Osteoblast (primary cell): ENCODE results near the gene FATE1. TPM values are rescaled to one million over a fixed set of nuclear protein-coding genes. Genes with fewer than 3 reads are reported as not detected.

Experiments used
- DNase-seq: peaks from one replicate; pipeline ENCODE4 v3.0.0; 2011; ENCODE audit warnings: low spot score, mixed read lengths; ENCODE audit not compliant: insufficient read length; ENCODE audit errors: missing footprints
- H2AFZ ChIP-seq: 2 replicates; pipeline ENCODE4 v1.6.0; 2011; ENCODE audit warnings: mild to moderate bottlenecking, low read length
- H3K27ac ChIP-seq: 2 replicates; pipeline ENCODE4 v1.5.1; 2011; ENCODE audit warnings: mild to moderate bottlenecking, low read depth, low read length, moderate library complexity
- H3K27me3 ChIP-seq: 2 replicates; pipeline ENCODE4 v1.6.0; 2012; ENCODE audit warnings: mild to moderate bottlenecking, control low read depth, inconsistent platforms, low read length, moderate library complexity; ENCODE audit not compliant: insufficient read depth
- H3K36me3 ChIP-seq: 2 replicates; pipeline ENCODE4 v1.5.1; 2011; ENCODE audit warnings: mild to moderate bottlenecking, low read length, control low read depth, moderate library complexity; ENCODE audit not compliant: insufficient read depth
- H3K4me1 ChIP-seq: 2 replicates; pipeline ENCODE4 v1.5.1; 2011; ENCODE audit warnings: mild to moderate bottlenecking, low read length, control low read depth, moderate library complexity; ENCODE audit not compliant: insufficient read depth
- H3K4me2 ChIP-seq: 2 replicates; pipeline ENCODE4 v1.6.0; 2011; ENCODE audit warnings: mild to moderate bottlenecking, low read length; ENCODE audit not compliant: insufficient read depth
- H3K4me3 ChIP-seq: fragments of 200-600 bp; sonication (generic); 3 replicates; pipeline ENCODE4 v1.5.1; 2012; ENCODE audit warnings: mild to moderate bottlenecking, low read length, inconsistent platforms; ENCODE audit not compliant: insufficient read depth
- H3K79me2 ChIP-seq: 2 replicates; pipeline ENCODE4 v1.6.0; 2012; ENCODE audit warnings: mild to moderate bottlenecking, low read length, control low read depth, inconsistent platforms; ENCODE audit not compliant: insufficient read depth
- H3K9me3 ChIP-seq: 2 replicates; pipeline ENCODE4 v1.5.1; 2011; ENCODE audit warnings: low read depth, low read length, control low read depth
- H4K20me1 ChIP-seq: 2 replicates; pipeline ENCODE4 v1.6.0; 2012; ENCODE audit warnings: mild to moderate bottlenecking, low read length, control low read depth; ENCODE audit not compliant: insufficient read depth
- total RNA-seq: library from RNA; depleted of rRNA; stranded (reverse); fragments of >200 nt; gene quantifications from 2 replicates; pipeline ENCODE4 v1.2.3, GENCODE V29; 2012
- TF ChIP-seq, protein P1 (sequence below): IDR thresholded peaks from 2 replicates; pipeline ENCODE4 v1.5.1; 2011; ENCODE audit warnings: mild to moderate bottlenecking, low read depth, low read length, moderate library complexity; ENCODE audit errors: extremely low read depth

The FATE1 gene
- total RNA-seq, 1 donor, result not detected

DNA sequence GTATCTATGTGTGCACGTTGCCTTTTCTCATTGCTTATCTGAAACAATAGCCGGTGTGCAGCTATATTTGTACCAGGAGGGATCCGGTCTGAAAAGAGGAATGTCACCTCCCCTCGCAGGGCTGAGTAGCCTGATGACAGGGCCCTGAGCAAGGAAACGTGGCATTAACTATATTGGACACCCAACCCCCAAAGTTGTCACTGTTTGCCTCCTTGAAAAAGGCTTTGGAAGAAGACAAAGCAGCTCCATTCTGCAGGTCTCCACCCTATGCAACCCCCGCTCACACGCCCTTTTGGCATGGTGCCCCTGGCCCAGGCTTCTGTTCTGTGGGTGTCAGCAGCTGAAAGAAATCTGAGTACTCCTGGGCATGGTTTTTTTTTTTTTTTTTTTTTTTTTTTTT, 12.3 kb upstream of the FATE1 start:
- Histone ChIP-seq H3K4me1 (no peaks in the 10 kb centered on the region), H3K27ac (no peak overlapping the region)
- no peak for DNase-seq

DNA sequence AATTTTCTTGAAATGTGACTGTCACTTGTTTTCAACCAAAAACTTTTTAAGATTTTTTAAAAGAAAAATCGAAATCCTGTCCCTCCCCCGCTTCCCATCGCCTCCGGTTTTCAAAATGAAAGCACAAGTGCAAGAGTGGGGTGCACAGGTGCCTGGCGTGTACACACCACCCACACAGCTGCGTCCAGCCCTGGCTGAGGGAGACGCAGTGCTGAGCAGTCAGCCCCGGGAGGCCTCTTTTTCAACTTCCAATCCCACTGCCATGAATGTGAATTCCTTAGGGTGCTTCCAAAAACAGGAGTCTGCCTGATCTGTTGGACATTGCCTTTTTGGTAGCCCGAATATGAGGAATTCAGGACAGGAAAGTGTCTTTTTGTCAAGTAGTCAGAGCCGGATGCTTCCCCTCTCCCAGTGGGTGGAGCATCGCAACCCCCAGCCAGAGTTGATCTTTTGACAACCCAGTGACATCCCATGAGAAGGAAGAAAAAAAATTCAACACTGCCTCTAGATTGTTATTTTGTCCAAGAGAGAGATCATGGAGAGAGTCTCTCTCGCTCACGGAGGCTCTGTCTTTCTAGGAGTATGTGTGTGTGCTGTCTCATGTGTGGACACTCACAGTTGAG, 11.7 kb upstream of the FATE1 start:
- TF ChIP-seq, protein P1, sequence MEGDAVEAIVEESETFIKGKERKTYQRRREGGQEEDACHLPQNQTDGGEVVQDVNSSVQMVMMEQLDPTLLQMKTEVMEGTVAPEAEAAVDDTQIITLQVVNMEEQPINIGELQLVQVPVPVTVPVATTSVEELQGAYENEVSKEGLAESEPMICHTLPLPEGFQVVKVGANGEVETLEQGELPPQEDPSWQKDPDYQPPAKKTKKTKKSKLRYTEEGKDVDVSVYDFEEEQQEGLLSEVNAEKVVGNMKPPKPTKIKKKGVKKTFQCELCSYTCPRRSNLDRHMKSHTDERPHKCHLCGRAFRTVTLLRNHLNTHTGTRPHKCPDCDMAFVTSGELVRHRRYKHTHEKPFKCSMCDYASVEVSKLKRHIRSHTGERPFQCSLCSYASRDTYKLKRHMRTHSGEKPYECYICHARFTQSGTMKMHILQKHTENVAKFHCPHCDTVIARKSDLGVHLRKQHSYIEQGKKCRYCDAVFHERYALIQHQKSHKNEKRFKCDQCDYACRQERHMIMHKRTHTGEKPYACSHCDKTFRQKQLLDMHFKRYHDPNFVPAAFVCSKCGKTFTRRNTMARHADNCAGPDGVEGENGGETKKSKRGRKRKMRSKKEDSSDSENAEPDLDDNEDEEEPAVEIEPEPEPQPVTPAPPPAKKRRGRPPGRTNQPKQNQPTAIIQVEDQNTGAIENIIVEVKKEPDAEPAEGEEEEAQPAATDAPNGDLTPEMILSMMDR, result no peak
- Histone ChIP-seq H2AFZ (no peak overlapping the region), H3K4me1 (no peaks in the 10 kb centered on the region), H3K4me2 (no peak overlapping the region), H3K27ac (no peak overlapping the region), H3K36me3 (no peaks in the 10 kb centered on the region), H3K79me2 (no peaks in the 10 kb centered on the region), H3K27me3 (no peaks in the 10 kb centered on the region), H3K9me3 (no peaks in the 10 kb centered on the region), H4K20me1 (no peaks in the 10 kb centered on the region), H3K4me3 (no peak overlapping the region)
- no peak for DNase-seq

More for the DNA sequence above, 12.3 kb upstream of the FATE1 start:
- Histone ChIP-seq H2AFZ (no peak overlapping the region), H3K27me3 (no peaks in the 10 kb centered on the region), H3K79me2 (no peaks in the 10 kb centered on the region), H4K20me1 (no peaks in the 10 kb centered on the region), H3K4me2 (no peak overlapping the region), H3K9me3 (no peaks in the 10 kb centered on the region), H3K4me3 (no peak overlapping the region), H3K36me3 (no peaks in the 10 kb centered on the region)
- TF ChIP-seq, protein P1, result no peak

DNA sequence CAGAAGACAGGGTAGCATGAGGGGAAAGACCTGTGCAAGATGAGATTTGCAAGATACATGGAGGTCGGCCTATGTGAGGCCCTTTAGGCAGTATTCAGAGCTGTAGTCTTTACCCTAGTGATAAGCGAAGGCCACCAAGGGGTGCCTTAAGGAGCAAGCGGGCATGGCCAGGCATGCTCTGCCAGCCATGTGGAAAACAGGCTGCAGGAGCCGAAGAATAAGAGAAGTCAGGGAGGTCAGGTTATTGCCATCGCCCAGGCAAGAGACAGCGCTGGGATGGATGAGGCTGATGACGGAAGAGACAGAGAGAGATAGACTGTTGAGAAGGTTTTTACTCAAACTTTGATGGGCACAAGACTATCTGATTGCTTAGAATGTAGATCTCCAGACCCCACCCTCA, 7.0 kb upstream of the FATE1 start:
- Histone ChIP-seq H4K20me1 (no peaks in the 10 kb centered on the region), H3K4me3 (no peak overlapping the region), H3K27me3 (no peaks in the 10 kb centered on the region), H3K9me3 (no peaks in the 10 kb centered on the region), H3K4me1 (no peaks in the 10 kb centered on the region), H2AFZ (no peak overlapping the region), H3K4me2 (no peak overlapping the region), H3K36me3 (no peaks in the 10 kb centered on the region), H3K27ac (no peak overlapping the region), H3K79me2 (no peaks in the 10 kb centered on the region)
- TF ChIP-seq, protein P1, result no peak
- no peak for DNase-seq

DNA sequence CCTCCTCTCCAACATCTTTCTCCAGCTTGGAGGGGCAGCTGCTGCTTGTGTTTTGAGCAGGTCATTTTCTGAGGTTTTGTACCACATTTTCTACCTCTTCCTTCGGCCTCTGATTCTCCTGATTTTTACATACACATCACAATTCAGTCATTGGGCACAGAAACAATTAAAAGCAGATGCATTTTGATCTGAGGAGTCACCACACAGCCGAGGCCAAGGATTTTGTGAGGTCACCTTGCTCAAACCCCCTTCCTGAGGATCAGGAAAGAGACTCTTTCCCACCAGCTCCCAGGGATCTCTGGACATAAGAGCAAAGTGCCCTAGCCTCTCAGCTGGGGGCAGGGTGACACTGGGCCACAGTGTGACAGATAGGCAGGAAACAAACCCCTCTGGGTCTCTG, 5.4 kb upstream of the FATE1 start:
- no peak for DNase-seq
- H3K4me2 ChIP-seq, result no peak overlapping the region
- no peaks in the 10 kb centered on the region for H3K27me3 ChIP-seq
- H3K36me3 ChIP-seq, result no peaks in the 10 kb centered on the region
- H3K4me3 ChIP-seq, result no peak overlapping the region
- no peaks in the 10 kb centered on the region for H4K20me1 ChIP-seq
- no peaks in the 10 kb centered on the region for H3K9me3 ChIP-seq
- H2AFZ ChIP-seq, result no peak overlapping the region
- H3K4me1 ChIP-seq, result no peaks in the 10 kb centered on the region
- TF ChIP-seq, protein P1, result no peak
- no peak overlapping the region for H3K27ac ChIP-seq
- no peaks in the 10 kb centered on the region for H3K79me2 ChIP-seq
